Renal cortex interstitium (tissue), 11 donors: ENCODE measurements around the gene ADRA2C. TPM values are rescaled to one million over a fixed set of nuclear protein-coding genes. Genes with fewer than 3 reads are reported as not detected.
A peak's percentile ranks its signal among the peaks of the same experiment; 100 is the strongest.

ENCODE experiments used
- DNase-seq, 11 donors: peaks; one replicate each; pipeline ENCODE4 v3.0.0-alpha.2; 2013; ENCODE audit warnings: low read depth in 9 of 11, low spot score in 4 of 11; ENCODE audit errors: extremely low read depth in 1 of 11
- polyA plus RNA-seq, 3 donors: library from polyadenylated mRNA; unstranded; fragments of 120-200 nt; gene quantifications; one replicate each; pipeline ENCODE4 v1.2.1, GENCODE V29; 2013; ENCODE audit not compliant: insufficient read length in 3 of 3

Gene ADRA2C
- polyA plus RNA-seq, 3 donors = 6.8 to 16.4 (median 9.2) TPM

- DNase-seq = no peak
Measured at GRCh38 chr4:3784454-3785291, 18.5 kb downstream of the ADRA2C start.

GRCh38 chr4:3785292-3785565 lies 19.0 kb downstream of the ADRA2C start:
- no peak for DNase-seq

- no peak for DNase-seq
Measured at GRCh38 chr4:3786196-3786869, 20.1 kb downstream of the ADRA2C start.

GRCh38 chr4:3787489-3788365 lies 21.5 kb downstream of the ADRA2C start:
- DNase-seq = no peak

GRCh38 chr4:3788366-3788660 lies 22.1 kb downstream of the ADRA2C start:
- DNase-seq = no peak

GRCh38 chr4:3789587-3789986 lies 23.4 kb downstream of the ADRA2C start:
- DNase-seq = no peak

GRCh38 chr4:3790006-3790561 lies 23.9 kb downstream of the ADRA2C start:
- DNase-seq = no peak

GRCh38 chr4:3791256-3791655 lies 25.1 kb downstream of the ADRA2C start:
- DNase-seq = no peak

GRCh38 chr4:3791910-3792542 lies 25.8 kb downstream of the ADRA2C start:
- DNase-seq = peak; percentile 46 to 78 (median 67)

GRCh38 chr4:3792813-3793212 lies 26.6 kb downstream of the ADRA2C start:
- DNase-seq = no peak

- no peak for DNase-seq
Measured at GRCh38 chr4:3793545-3793944, 27.4 kb downstream of the ADRA2C start.

- no peak for DNase-seq
Measured at GRCh38 chr4:3796960-3797359, 30.8 kb downstream of the ADRA2C start.

GRCh38 chr4:3797831-3798790 lies 31.9 kb downstream of the ADRA2C start:
- no peak for DNase-seq

- DNase-seq = no peak
Measured at GRCh38 chr4:3799496-3799895, 33.3 kb downstream of the ADRA2C start.

GRCh38 chr4:3800351-3800750 lies 34.2 kb downstream of the ADRA2C start:
- DNase-seq = no peak

- no peak for DNase-seq
Measured at GRCh38 chr4:3801521-3801920, 35.3 kb downstream of the ADRA2C start.

- no peak for DNase-seq
Measured at GRCh38 chr4:3801931-3802550, 35.9 kb downstream of the ADRA2C start.
